H9 (cell line): Measurements from ENCODE around the gene EFCAB6. TPM values are rescaled to one million over a fixed set of nuclear protein-coding genes. Genes with fewer than 3 reads are reported as not detected.

ENCODE experiments used
- DNase-seq: peaks from one replicate; pipeline ENCODE4 v3.0.0-alpha.2; 2017
- H2AFZ ChIP-seq: one replicate; pipeline ENCODE4 v1.6.1; 2013; ENCODE audit warnings: mild to moderate bottlenecking, low read length, control low read depth, moderate library complexity
- H2AK5ac ChIP-seq: 2 replicates; pipeline ENCODE4 v1.6.1; 2013; ENCODE audit warnings: low read length, control low read depth, mixed read lengths; ENCODE audit not compliant: insufficient read length
- H2BK120ac ChIP-seq: one replicate; pipeline ENCODE4 v1.6.1; 2013; ENCODE audit warnings: low read depth, mild to moderate bottlenecking, low read length, control low read depth, inconsistent platforms; ENCODE audit not compliant: poor library complexity, severe bottlenecking
- H2BK12ac ChIP-seq: 2 replicates; pipeline ENCODE4 v1.6.1; 2013; ENCODE audit warnings: low read length, control low read depth, mixed read lengths, low read depth; ENCODE audit not compliant: insufficient read length
- H2BK15ac ChIP-seq: 2 replicates; pipeline ENCODE4 v1.6.1; 2013; ENCODE audit warnings: low read depth, low read length, control low read depth
- H2BK20ac ChIP-seq: one replicate; pipeline ENCODE4 v1.6.1; 2013; ENCODE audit warnings: low read depth, mild to moderate bottlenecking, low read length, control low read depth, inconsistent platforms; ENCODE audit not compliant: poor library complexity, severe bottlenecking
- H2BK5ac ChIP-seq: 2 replicates; pipeline ENCODE4 v1.6.1; 2013; ENCODE audit warnings: low read length, control low read depth, mixed read lengths; ENCODE audit not compliant: insufficient read length
- H3K14ac ChIP-seq: 2 replicates; pipeline ENCODE4 v1.6.1; 2013; ENCODE audit warnings: low read length, control low read depth; ENCODE audit not compliant: insufficient read depth
- H3K18ac ChIP-seq: 2 replicates; pipeline ENCODE4 v1.6.1; 2013; ENCODE audit warnings: low read depth, mild to moderate bottlenecking, mixed read lengths, low read length, control low read depth; ENCODE audit not compliant: insufficient read length
- H3K23ac ChIP-seq: 2 replicates; pipeline ENCODE4 v1.6.1; 2013; ENCODE audit warnings: low read length, control low read depth, mixed read lengths, low read depth; ENCODE audit not compliant: insufficient read length
- H3K23me2 ChIP-seq: 2 replicates; pipeline ENCODE4 v1.6.1; 2013; ENCODE audit warnings: low read depth, mild to moderate bottlenecking, mixed read lengths, low read length, control low read depth; ENCODE audit not compliant: insufficient read length, poor library complexity, severe bottlenecking
- H3K27ac ChIP-seq: 2 replicates; pipeline ENCODE4 v1.5.1; 2013; ENCODE audit warnings: low read length, control low read depth, mixed read lengths, low read depth; ENCODE audit not compliant: insufficient read length
- H3K27me3 ChIP-seq: 2 replicates; pipeline ENCODE4 v1.6.1; 2013; ENCODE audit warnings: low read length, control low read depth, inconsistent platforms; ENCODE audit not compliant: insufficient read depth
- H3K4ac ChIP-seq: 2 replicates; pipeline ENCODE4 v1.6.1; 2013; ENCODE audit warnings: low read depth, mild to moderate bottlenecking, control low read depth, inconsistent platforms, low read length, moderate library complexity
- H3K4me1 ChIP-seq: 2 replicates; pipeline ENCODE4 v1.6.1; 2013; ENCODE audit warnings: low read length, control low read depth, inconsistent platforms; ENCODE audit not compliant: insufficient read depth
- H3K4me2 ChIP-seq: 2 replicates; pipeline ENCODE4 v1.6.1; 2013; ENCODE audit warnings: low read length, control low read depth, mixed read lengths; ENCODE audit not compliant: insufficient read length, insufficient read depth
- H3K56ac ChIP-seq: 2 replicates; pipeline ENCODE4 v1.6.1; 2013; ENCODE audit warnings: low read depth, mild to moderate bottlenecking, mixed read lengths, low read length, control low read depth; ENCODE audit not compliant: insufficient read length
- H3K79me1 ChIP-seq: 2 replicates; pipeline ENCODE4 v1.6.1; 2013; ENCODE audit warnings: low read depth, mild to moderate bottlenecking, moderate library complexity, low read length, control low read depth, inconsistent platforms; ENCODE audit not compliant: insufficient read depth, poor library complexity, severe bottlenecking
- H3K79me2 ChIP-seq: 2 replicates; pipeline ENCODE4 v1.6.1; 2013; ENCODE audit warnings: low read length, control low read depth, inconsistent platforms; ENCODE audit not compliant: insufficient read depth
- H3K9ac ChIP-seq: 2 replicates; pipeline ENCODE4 v1.6.1; 2013; ENCODE audit warnings: low read length, control low read depth, mixed read lengths; ENCODE audit not compliant: insufficient read length; ENCODE audit errors: extremely low read depth
- H3K9me3 ChIP-seq: one replicate; pipeline ENCODE4 v1.6.1; 2013; ENCODE audit warnings: low read depth, low read length, inconsistent platforms; ENCODE audit not compliant: control insufficient read depth
- H3T11ph ChIP-seq: one replicate; pipeline ENCODE4 v1.6.1; 2013; ENCODE audit warnings: mild to moderate bottlenecking, low read length, control low read depth, inconsistent platforms
- H4K20me1 ChIP-seq: one replicate; pipeline ENCODE4 v1.6.1; 2013; ENCODE audit not compliant: control insufficient read depth, insufficient read length, insufficient read depth
- H4K5ac ChIP-seq: 2 replicates; pipeline ENCODE4 v1.6.1; 2013; ENCODE audit warnings: low read depth, mild to moderate bottlenecking, mixed read lengths, low read length, control low read depth; ENCODE audit not compliant: insufficient read length
- H4K8ac ChIP-seq: replicated peaks from 2 replicates; pipeline ENCODE4 v1.6.1; 2013; ENCODE audit warnings: low read length, control low read depth, mixed read lengths, low read depth; ENCODE audit not compliant: insufficient read length
- H4K91ac ChIP-seq: 2 replicates; pipeline ENCODE4 v1.6.1; 2013; ENCODE audit warnings: low read depth, mild to moderate bottlenecking, moderate library complexity, mixed read lengths, low read length, control low read depth; ENCODE audit not compliant: insufficient read length
- H3K27ac Mint-ChIP-seq, 3 experiments: 2 replicates in 2 of 3; 3 replicates in 1 of 3; pipeline ENCODE4 v1.8.0; 2020 to 2021; ENCODE audit warnings: mixed read lengths in 3 of 3, mild to moderate bottlenecking in 1 of 3, moderate library complexity in 1 of 3
- H3K27me3 Mint-ChIP-seq: 2 replicates; pipeline ENCODE4 v1.8.0; 2021; ENCODE audit warnings: low read depth, mild to moderate bottlenecking, moderate library complexity, mixed read lengths
- H3K36me3 Mint-ChIP-seq, 3 experiments: 2 replicates in 2 of 3; 3 replicates in 1 of 3; pipeline ENCODE4 v1.8.0; 2020 to 2021; ENCODE audit warnings: low read depth in 3 of 3, mixed read lengths in 3 of 3; ENCODE audit not compliant: insufficient read depth in 1 of 3
- H3K4me1 Mint-ChIP-seq, 2 experiments: 2 replicates each; pipeline ENCODE4 v1.8.0; 2020; ENCODE audit warnings: mixed read lengths in 2 of 2
- H3K4me3 Mint-ChIP-seq, 2 experiments: 2 replicates in 1 of 2; 3 replicates in 1 of 2; pipeline ENCODE4 v1.8.0; 2020 to 2021; ENCODE audit warnings: mild to moderate bottlenecking in 2 of 2, mixed read lengths in 2 of 2, moderate library complexity in 1 of 2
- H3K9me3 Mint-ChIP-seq, 2 experiments: 2 replicates in 1 of 2; 3 replicates in 1 of 2; pipeline ENCODE4 v1.8.0; 2020; ENCODE audit warnings: mild to moderate bottlenecking in 2 of 2, mixed read lengths in 2 of 2, moderate library complexity in 1 of 2
- WGBS: extraction: QIAGEN DNeasy Blood & Tissue Kit; methylation state at CpG from one replicate; pipeline ENCODE4 v1.1.7; 2013; ENCODE audit warnings: missing lambda C conversion rate, low lambda C conversion rate, mixed read lengths; ENCODE audit not compliant: insufficient read length; ENCODE audit errors: extremely low coverage; 5-methylcytosine and 5-hydroxymethylcytosine counted together
- total RNA-seq: library from RNA; stranded (reverse); gene quantifications from 2 replicates; pipeline ENCODE4 v1.2.1, GENCODE V29; 2021
- TF ChIP-seq, protein P1 (sequence below): fragments of 200-600 bp; sonication (generic); conservative IDR thresholded peaks from 3 replicates; pipeline ENCODE4 v1.8.0; 2021; ENCODE audit warnings: antibody characterized with exemption, mild to moderate bottlenecking

Gene EFCAB6
- total RNA-seq, 1 experiment from 2014 or later: 0.31 TPM

DNA sequence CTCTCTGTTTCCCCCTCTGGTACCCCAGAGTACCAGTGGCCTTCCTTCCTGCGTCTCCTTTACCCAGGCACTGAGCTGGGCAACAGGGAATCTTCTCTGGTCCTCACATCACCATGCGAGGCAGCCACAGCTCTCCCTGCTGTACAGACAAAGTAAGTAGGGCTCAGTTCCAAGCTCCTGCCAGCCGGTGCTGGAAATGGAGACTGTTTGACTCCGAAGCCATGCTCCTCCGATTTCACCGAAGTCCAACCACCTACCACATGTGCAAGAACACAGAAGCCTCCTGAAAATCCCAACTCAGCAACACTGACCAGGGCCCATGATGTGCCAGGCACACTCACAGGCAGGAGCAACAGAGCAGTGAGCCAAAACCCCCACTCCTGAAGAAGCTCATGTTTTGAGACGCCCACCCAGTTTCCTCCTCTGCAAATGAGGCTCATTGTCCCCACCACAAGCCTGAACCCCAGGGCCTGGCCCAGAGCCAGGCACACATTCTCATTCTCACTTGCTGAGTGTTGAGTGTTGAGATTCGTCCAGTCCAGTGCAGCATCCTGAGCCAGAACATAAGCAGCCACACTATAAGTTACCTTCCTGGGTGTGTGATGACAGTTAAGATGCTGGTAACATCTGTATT lies 244.3 kb downstream of the EFCAB6 start:
- H4K20me1 ChIP-seq: no peaks in the 10 kb centered on the region
- no peak overlapping the region for H3K23ac ChIP-seq
- H3K9me3 Mint-ChIP-seq: no peaks in the 10 kb centered on the region; a peak in 2 of 5 replicates
- H2BK15ac ChIP-seq: no peak overlapping the region
- WGBS: no CpG with 5 or more reads among the region's 8 CpGs
- no peak overlapping the region for H2BK20ac ChIP-seq
- H3K27me3 Mint-ChIP-seq: peaks cover 6% of the 10 kb centered on the region
- H3K18ac ChIP-seq: no peak overlapping the region
- no peaks in the 10 kb centered on the region for H3K23me2 ChIP-seq
- no peak overlapping the region for H2BK12ac ChIP-seq
- H3K79me1 ChIP-seq: no peaks in the 10 kb centered on the region
- H3K27me3 ChIP-seq: no peaks in the 10 kb centered on the region
- H3K9me3 ChIP-seq: no peaks in the 10 kb centered on the region
- H3K9ac ChIP-seq: no peak overlapping the region
- no peak overlapping the region for H2BK120ac ChIP-seq
- peaks cover 2% of the 10 kb centered on the region; the same call in 1 of the 2 replicates for H3K4me1 ChIP-seq
- no peak overlapping the region for H4K91ac ChIP-seq
- H3K27ac ChIP-seq: no peak overlapping the region
- no peaks in the 10 kb centered on the region for H3K79me2 ChIP-seq
- H3K27ac Mint-ChIP-seq: no peak overlapping the region
- no peak overlapping the region for H2AFZ ChIP-seq
- no peak overlapping the region for H3T11ph ChIP-seq
- no peak overlapping the region for H3K4ac ChIP-seq
- no peak overlapping the region for H3K4me3 Mint-ChIP-seq
- no peak overlapping the region for H2AK5ac ChIP-seq
- TF ChIP-seq, protein P1, sequence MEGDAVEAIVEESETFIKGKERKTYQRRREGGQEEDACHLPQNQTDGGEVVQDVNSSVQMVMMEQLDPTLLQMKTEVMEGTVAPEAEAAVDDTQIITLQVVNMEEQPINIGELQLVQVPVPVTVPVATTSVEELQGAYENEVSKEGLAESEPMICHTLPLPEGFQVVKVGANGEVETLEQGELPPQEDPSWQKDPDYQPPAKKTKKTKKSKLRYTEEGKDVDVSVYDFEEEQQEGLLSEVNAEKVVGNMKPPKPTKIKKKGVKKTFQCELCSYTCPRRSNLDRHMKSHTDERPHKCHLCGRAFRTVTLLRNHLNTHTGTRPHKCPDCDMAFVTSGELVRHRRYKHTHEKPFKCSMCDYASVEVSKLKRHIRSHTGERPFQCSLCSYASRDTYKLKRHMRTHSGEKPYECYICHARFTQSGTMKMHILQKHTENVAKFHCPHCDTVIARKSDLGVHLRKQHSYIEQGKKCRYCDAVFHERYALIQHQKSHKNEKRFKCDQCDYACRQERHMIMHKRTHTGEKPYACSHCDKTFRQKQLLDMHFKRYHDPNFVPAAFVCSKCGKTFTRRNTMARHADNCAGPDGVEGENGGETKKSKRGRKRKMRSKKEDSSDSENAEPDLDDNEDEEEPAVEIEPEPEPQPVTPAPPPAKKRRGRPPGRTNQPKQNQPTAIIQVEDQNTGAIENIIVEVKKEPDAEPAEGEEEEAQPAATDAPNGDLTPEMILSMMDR: no peak
- no peak overlapping the region for H2BK5ac ChIP-seq
- no peak overlapping the region for H3K56ac ChIP-seq
- no peak overlapping the region for H3K14ac ChIP-seq
- H4K5ac ChIP-seq: no peak overlapping the region
- no peak overlapping the region for H4K8ac ChIP-seq
- H3K36me3 Mint-ChIP-seq: no peaks in the 10 kb centered on the region
- peaks cover 16 to 22% of the 10 kb centered on the region in 2 experiments for H3K4me1 Mint-ChIP-seq
- H3K4me2 ChIP-seq: no peak overlapping the region
- no peak for DNase-seq
